Suprapubic skin (tissue), 4 donors: ENCODE data around the gene TTC6. TPM values are rescaled to one million over a fixed set of nuclear protein-coding genes. Genes with fewer than 3 reads are reported as not detected.

Source experiments
- DNase-seq, 2 donors: peaks; one replicate each; pipeline ENCODE4 v3.0.0-alpha.2; 2019; ENCODE audit warnings: low spot score in 2 of 2
- H3K27ac ChIP-seq: fragments of 200-600 bp; sonication (generic); one replicate; pipeline ENCODE4 v1.5.1; 2019
- H3K27me3 ChIP-seq: fragments of 200-600 bp; sonication (generic); one replicate; pipeline ENCODE4 v1.5.1; 2019
- H3K36me3 ChIP-seq: fragments of 200-600 bp; sonication (generic); one replicate; pipeline ENCODE4 v1.5.1; 2019
- H3K4me1 ChIP-seq: fragments of 200-600 bp; sonication (generic); one replicate; pipeline ENCODE4 v1.5.1; 2019
- H3K4me3 ChIP-seq: fragments of 200-600 bp; sonication (generic); one replicate; pipeline ENCODE4 v1.5.1; 2019; ENCODE audit warnings: mild to moderate bottlenecking
- H3K9me3 ChIP-seq: fragments of 200-600 bp; sonication (generic); one replicate; pipeline ENCODE4 v1.5.1; 2019
- CTCF ChIP-seq, 2 donors: fragments of 200-600 bp in 1 of 2; fragments of 450-650 bp in 1 of 2; sonication (generic) in 1 of 2; IDR thresholded peaks; one replicate each; pipeline ENCODE4 v1.5.1; 2016 to 2019; ENCODE audit warnings: antibody characterized with exemption in 2 of 2, mild to moderate bottlenecking in 1 of 2, moderate library complexity in 1 of 2
- EP300 ChIP-seq: sonication (generic); formaldehyde crosslinking; IDR thresholded peaks from one replicate; pipeline ENCODE4 v1.6.1; 2017; ENCODE audit warnings: antibody characterized with exemption
- POLR2A ChIP-seq, 2 donors: fragments of 450-650 bp; IDR thresholded peaks; one replicate each; pipeline ENCODE4 v1.6.1; 2017; ENCODE audit warnings: antibody characterized with exemption in 2 of 2, mild to moderate bottlenecking in 2 of 2, moderate library complexity in 2 of 2
- POLR2AphosphoS5 ChIP-seq, 3 donors: sonication (generic); formaldehyde crosslinking; IDR thresholded peaks; one replicate each; pipeline ENCODE4 v1.6.1; 2017; ENCODE audit warnings: antibody characterized with exemption in 3 of 3
- WGBS: methylation state at CpG from one replicate; pipeline ENCODE4 v1.1.5; 2018; 5-methylcytosine and 5-hydroxymethylcytosine counted together
- total RNA-seq, 4 donors: library from RNA; depleted of rRNA; stranded (reverse); fragments of >200 nt; gene quantifications; one replicate each; pipeline ENCODE4 v1.1.0, GENCODE V29; 2016

TTC6 gene
- total RNA-seq, 4 donors from 2014 or later: 0.18 to 9.5 (median 1.1) TPM

GRCh38 chr14:37591941-37592481, 3.4 kb upstream of the TTC6 start:
- no peaks in the 10 kb centered on the region for H3K9me3 ChIP-seq
- H3K36me3 ChIP-seq: no peaks in the 10 kb centered on the region
- TF ChIP-seq CTCF (IDR thresholded peaks at IDR 0.05) (no peak), POLR2A (IDR thresholded peaks at IDR 0.05) (no peak), EP300 (no peak), POLR2AphosphoS5 (IDR thresholded peaks at IDR 0.05) (no peak)
- 5% methylated on average over 18 of the region's 58 CpGs for WGBS
- no peak for DNase-seq
- peaks cover 96% of the 10 kb centered on the region for H3K27me3 ChIP-seq
- H3K4me3 ChIP-seq: peak overlapping the region; percentile 4
- no peak overlapping the region for H3K27ac ChIP-seq
- H3K4me1 ChIP-seq: peaks cover 47% of the 10 kb centered on the region

- H3K4me1 ChIP-seq: peaks cover 46% of the 10 kb centered on the region
- H3K27ac ChIP-seq: no peak overlapping the region
- no peaks in the 10 kb centered on the region for H3K36me3 ChIP-seq
- TF ChIP-seq POLR2A (IDR thresholded peaks at IDR 0.05) (no peak), EP300 (no peak), CTCF (IDR thresholded peaks at IDR 0.05) (no peak), POLR2AphosphoS5 (IDR thresholded peaks at IDR 0.05) (no peak)
- 18% methylated on average over 37 of the region's 42 CpGs for WGBS
- peaks cover 96% of the 10 kb centered on the region for H3K27me3 ChIP-seq
- DNase-seq: no peak
- no peaks in the 10 kb centered on the region for H3K9me3 ChIP-seq
- no peak overlapping the region for H3K4me3 ChIP-seq
Measured at GRCh38 chr14:37592482-37593408, 2.7 kb upstream of the TTC6 start.

GRCh38 chr14:37593511-37594237, 1.8 kb upstream of the TTC6 start:
- Histone ChIP-seq H3K9me3 (no peaks in the 10 kb centered on the region), H3K4me1 (peaks cover 47% of the 10 kb centered on the region), H3K36me3 (no peaks in the 10 kb centered on the region), H3K4me3 (peak overlapping the region; percentile 52), H3K27me3 (peaks cover 96% of the 10 kb centered on the region), H3K27ac (no peak overlapping the region)
- 20% methylated on average over 14 of the region's 14 CpGs for WGBS
- TF ChIP-seq POLR2A (IDR thresholded peaks at IDR 0.05): no peak
- TF ChIP-seq POLR2AphosphoS5 (IDR thresholded peaks at IDR 0.05): no peak
- TF ChIP-seq CTCF (IDR thresholded peaks at IDR 0.05): no peak
- TF ChIP-seq EP300: no peak
- DNase-seq: no peak

- Histone ChIP-seq H3K4me3 (peak overlapping the region; percentile 52), H3K9me3 (no peaks in the 10 kb centered on the region), H3K4me1 (peaks cover 53% of the 10 kb centered on the region), H3K36me3 (no peaks in the 10 kb centered on the region), H3K27ac (peak overlapping the region; percentile 46), H3K27me3 (peaks cover 96% of the 10 kb centered on the region)
- WGBS: 3% methylated on average over 22 of the region's 56 CpGs
- TF ChIP-seq POLR2AphosphoS5 (IDR thresholded peaks at IDR 0.05) (no peak), CTCF (IDR thresholded peaks at IDR 0.05) (peak; percentile 22 to 73), EP300 (no peak), POLR2A (IDR thresholded peaks at IDR 0.05) (no peak)
- DNase-seq: peak in 1 of 2 donors; percentile 74
Measured at GRCh38 chr14:37594238-37594970, 1.0 kb upstream of the TTC6 start.
